Activated naive CD8-positive, alpha-beta T cell treated with anti-CD3 and anti-CD28 coated beads, Interleukin-2, amount 50 U/mL, for 24 hours (primary cell): ENCODE measurements around the gene FBXW12.

Experiments
- ATAC-seq: fragments of 150-1000 bp; cut with Tn5 transposase; one replicate; pipeline ENCODE4 v1.10.0; 2021
- DNase-seq: peaks from one replicate; pipeline ENCODE4 v3.0.0; 2021
- H3K27ac Mint-ChIP-seq: one replicate; pipeline ENCODE4 v1.8.0; 2021; ENCODE audit warnings: mild to moderate bottlenecking, mixed read lengths
- H3K27me3 Mint-ChIP-seq: one replicate; pipeline ENCODE4 v1.8.0; 2021; ENCODE audit warnings: mixed read lengths
- H3K36me3 Mint-ChIP-seq: one replicate; pipeline ENCODE4 v1.8.0; 2021; ENCODE audit warnings: low read depth, mixed read lengths
- H3K4me1 Mint-ChIP-seq: one replicate; pipeline ENCODE4 v1.8.0; 2021; ENCODE audit warnings: mixed read lengths
- H3K4me3 Mint-ChIP-seq: one replicate; pipeline ENCODE4 v1.8.0; 2021; ENCODE audit warnings: mild to moderate bottlenecking, moderate library complexity, mixed read lengths
- H3K9me3 Mint-ChIP-seq: one replicate; pipeline ENCODE4 v1.8.0; 2021; ENCODE audit warnings: mixed read lengths

Gene FBXW12

GRCh38 chr3:48418651-48419050 is 46.6 kb downstream of the FBXW12 start:
- no peaks in the 10 kb centered on the region for H3K36me3 Mint-ChIP-seq
- H3K4me1 Mint-ChIP-seq = no peaks in the 10 kb centered on the region
- H3K9me3 Mint-ChIP-seq = no peaks in the 10 kb centered on the region
- no peak for DNase-seq
- no peak overlapping the region for H3K4me3 Mint-ChIP-seq
- no peak overlapping the region for H3K27ac Mint-ChIP-seq
- no peaks in the 10 kb centered on the region for H3K27me3 Mint-ChIP-seq
- ATAC-seq = no peak

DNA sequence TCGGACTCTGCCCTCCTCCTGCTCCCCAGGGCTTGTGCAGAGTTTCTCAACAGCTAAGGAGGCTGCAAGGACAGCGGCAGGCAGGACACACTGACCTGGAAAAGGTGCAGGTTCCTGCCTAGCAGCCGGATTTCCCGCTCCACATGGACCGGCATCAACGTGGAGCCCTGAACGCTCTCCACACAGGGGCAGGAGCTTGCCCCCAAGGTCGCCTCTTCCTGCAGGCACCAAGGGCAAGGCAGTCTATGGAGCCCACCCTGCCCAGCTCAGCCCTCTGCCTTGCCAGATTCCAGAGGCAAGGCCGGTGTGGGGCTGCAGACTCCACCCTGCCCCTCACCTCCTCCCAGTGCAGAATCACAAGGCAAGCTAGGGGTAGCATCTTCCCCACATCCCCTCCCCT is 47.1 kb downstream of the FBXW12 start:
- H3K4me3 Mint-ChIP-seq = no peak overlapping the region
- H3K27me3 Mint-ChIP-seq = no peaks in the 10 kb centered on the region
- ATAC-seq (no peak), DNase-seq (no peak)
- H3K27ac Mint-ChIP-seq = no peak overlapping the region
- no peaks in the 10 kb centered on the region for H3K4me1 Mint-ChIP-seq
- H3K9me3 Mint-ChIP-seq = no peaks in the 10 kb centered on the region
- no peaks in the 10 kb centered on the region for H3K36me3 Mint-ChIP-seq

DNA sequence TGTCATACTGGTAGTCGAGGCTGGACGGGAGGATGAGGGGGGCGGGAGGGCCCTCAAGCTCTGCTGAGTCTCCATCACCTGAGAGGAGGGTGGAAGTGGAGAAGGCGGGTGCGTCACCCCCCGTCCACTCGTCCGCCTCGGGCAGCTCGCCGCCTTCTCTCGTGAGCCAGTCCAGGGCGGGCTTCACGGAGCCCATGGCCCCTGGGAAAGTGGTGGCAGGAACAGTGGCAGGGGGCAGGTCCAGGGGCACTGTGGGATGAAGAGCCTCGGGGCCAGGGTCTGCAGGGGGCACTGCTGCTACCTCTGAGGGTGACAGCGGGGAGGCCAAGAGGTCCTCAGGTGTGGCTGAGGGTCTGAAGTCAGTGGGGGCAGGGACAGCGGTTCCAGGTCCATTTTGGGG is 47.6 kb downstream of the FBXW12 start:
- Mint-ChIP-seq H3K36me3 (no peaks in the 10 kb centered on the region), H3K27me3 (no peaks in the 10 kb centered on the region), H3K4me3 (no peak overlapping the region), H3K4me1 (no peaks in the 10 kb centered on the region), H3K27ac (no peak overlapping the region), H3K9me3 (no peaks in the 10 kb centered on the region)
- no peak for DNase-seq
- no peak for ATAC-seq

GRCh38 chr3:48420561-48420960 is 48.5 kb downstream of the FBXW12 start:
- Mint-ChIP-seq H3K9me3 (no peaks in the 10 kb centered on the region), H3K4me3 (no peak overlapping the region), H3K27me3 (no peaks in the 10 kb centered on the region), H3K36me3 (no peaks in the 10 kb centered on the region), H3K4me1 (no peaks in the 10 kb centered on the region), H3K27ac (no peak overlapping the region)
- ATAC-seq (no peak), DNase-seq (no peak)

GRCh38 chr3:48422272-48422671 is 50.3 kb downstream of the FBXW12 start:
- H3K9me3 Mint-ChIP-seq = no peaks in the 10 kb centered on the region
- ATAC-seq (no peak), DNase-seq (no peak)
- no peaks in the 10 kb centered on the region for H3K36me3 Mint-ChIP-seq
- no peak overlapping the region for H3K4me3 Mint-ChIP-seq
- H3K4me1 Mint-ChIP-seq = no peaks in the 10 kb centered on the region
- H3K27me3 Mint-ChIP-seq = no peaks in the 10 kb centered on the region
- H3K27ac Mint-ChIP-seq = no peak overlapping the region

- ATAC-seq (no peak), DNase-seq (no peak)
- Mint-ChIP-seq H3K4me1 (no peaks in the 10 kb centered on the region), H3K27ac (peak overlapping the region; percentile 36), H3K36me3 (no peaks in the 10 kb centered on the region), H3K4me3 (no peak overlapping the region), H3K27me3 (no peaks in the 10 kb centered on the region), H3K9me3 (no peaks in the 10 kb centered on the region)
Measured at GRCh38 chr3:48422681-48423080, 50.7 kb downstream of the FBXW12 start.

DNA sequence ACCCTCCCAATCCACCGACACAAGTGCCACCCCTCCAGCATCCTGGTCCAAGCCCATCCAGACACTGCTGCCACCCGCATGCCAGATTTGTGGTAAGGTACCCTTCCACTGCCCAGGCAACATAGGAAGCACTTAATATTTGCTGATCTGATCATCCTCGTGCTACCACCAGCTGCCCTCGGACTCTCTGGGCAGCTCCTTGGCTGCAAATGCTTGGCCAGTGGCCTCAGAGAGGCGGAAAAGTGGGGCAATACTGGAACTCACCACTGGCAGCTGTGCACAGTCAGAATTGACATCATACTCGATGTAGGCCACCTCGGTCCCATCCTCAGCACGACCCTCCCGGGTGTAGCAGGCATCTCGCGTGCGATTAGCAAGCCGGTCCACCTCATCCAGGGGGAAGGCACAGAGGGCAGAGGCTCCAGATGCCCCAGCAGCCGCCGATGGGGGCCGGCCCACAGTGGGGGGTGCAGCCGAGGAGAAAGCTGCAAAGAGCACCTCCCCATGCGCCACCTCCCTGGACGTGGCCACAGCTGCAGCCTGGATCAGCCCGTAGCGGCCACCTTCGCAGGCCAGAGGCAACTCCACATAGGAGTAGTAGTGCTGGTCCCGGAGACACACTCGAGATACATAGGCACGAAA is 51.3 kb downstream of the FBXW12 start:
- Mint-ChIP-seq H3K36me3 (no peaks in the 10 kb centered on the region), H3K4me3 (no peak overlapping the region), H3K9me3 (no peaks in the 10 kb centered on the region), H3K27me3 (no peaks in the 10 kb centered on the region), H3K4me1 (no peaks in the 10 kb centered on the region), H3K27ac (peak overlapping the region; percentile 36)
- no peak for ATAC-seq
- no peak for DNase-seq

DNA sequence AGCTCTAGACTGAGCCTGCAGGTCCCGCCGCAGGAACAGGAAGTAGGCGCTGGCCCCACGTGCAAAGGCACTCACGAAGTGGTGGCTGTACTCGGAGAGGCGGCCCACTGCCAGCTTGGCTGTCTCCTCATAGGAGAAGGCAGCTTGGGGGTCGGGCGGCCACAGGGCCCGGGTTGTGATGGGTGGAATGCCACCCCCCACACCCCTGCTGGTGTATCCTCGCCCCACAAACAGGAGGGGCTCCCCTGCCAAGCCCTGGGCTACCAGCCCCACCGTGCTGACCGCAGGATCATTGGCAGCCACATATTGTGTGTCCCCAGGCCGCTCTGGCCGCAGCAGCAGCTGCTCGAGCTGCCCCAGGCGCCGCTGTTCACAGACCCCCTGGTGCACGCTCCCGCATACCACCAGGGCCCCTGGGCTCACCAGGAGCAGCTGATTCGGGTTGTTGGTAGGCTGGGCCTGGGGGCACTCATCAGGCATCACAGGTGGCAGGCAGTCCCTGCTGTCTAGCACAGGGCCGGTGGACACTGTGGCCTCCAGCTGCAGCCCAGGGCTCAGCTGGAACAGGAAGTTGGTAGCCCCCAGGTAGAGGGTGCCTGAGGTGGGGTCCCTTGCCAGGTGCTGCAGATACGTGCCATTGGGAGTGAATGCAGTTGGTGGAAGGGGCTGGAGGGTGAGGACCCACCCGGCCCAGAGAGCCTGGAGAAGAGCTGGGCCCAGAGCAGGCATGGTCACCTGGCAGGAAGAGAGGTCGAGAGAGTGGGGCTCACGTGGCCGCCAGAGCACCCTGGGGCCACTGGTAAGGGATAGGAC is 52.1 kb downstream of the FBXW12 start:
- H3K4me3 Mint-ChIP-seq = no peak overlapping the region
- no peak overlapping the region for H3K27ac Mint-ChIP-seq
- no peak for DNase-seq
- no peaks in the 10 kb centered on the region for H3K36me3 Mint-ChIP-seq
- H3K27me3 Mint-ChIP-seq = no peaks in the 10 kb centered on the region
- ATAC-seq = no peak
- no peaks in the 10 kb centered on the region for H3K4me1 Mint-ChIP-seq
- no peaks in the 10 kb centered on the region for H3K9me3 Mint-ChIP-seq

DNA sequence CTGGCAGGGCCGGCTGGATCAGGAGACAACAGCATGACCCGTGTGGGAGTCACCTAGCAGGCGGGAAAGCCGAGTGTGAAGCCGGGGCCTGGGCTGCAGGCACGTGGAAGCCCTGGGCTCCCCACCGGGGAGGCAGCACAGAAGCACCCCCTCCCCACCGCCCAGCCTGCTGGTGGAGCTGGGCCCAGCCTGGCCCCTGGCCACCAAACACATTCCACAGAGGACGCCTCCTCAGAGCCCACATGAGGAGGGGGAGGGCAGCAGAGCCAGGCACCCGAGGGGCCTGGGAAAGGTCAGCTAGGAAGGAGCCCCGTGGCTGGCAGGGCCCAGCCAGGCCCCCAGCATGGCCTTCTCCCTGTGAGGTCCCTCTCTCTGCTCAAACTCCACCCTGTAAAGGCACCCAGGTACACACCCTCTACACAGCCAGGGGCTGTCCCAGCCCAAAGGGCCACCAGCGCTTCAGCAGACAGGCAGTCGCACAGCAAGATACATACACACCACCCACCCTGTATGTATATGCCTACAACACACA is 53.3 kb downstream of the FBXW12 start:
- Mint-ChIP-seq H3K9me3 (no peaks in the 10 kb centered on the region), H3K4me1 (peaks cover 2% of the 10 kb centered on the region), H3K27me3 (no peaks in the 10 kb centered on the region), H3K27ac (no peak overlapping the region), H3K36me3 (no peaks in the 10 kb centered on the region), H3K4me3 (no peak overlapping the region)
- no peak for ATAC-seq
- DNase-seq = no peak

DNA sequence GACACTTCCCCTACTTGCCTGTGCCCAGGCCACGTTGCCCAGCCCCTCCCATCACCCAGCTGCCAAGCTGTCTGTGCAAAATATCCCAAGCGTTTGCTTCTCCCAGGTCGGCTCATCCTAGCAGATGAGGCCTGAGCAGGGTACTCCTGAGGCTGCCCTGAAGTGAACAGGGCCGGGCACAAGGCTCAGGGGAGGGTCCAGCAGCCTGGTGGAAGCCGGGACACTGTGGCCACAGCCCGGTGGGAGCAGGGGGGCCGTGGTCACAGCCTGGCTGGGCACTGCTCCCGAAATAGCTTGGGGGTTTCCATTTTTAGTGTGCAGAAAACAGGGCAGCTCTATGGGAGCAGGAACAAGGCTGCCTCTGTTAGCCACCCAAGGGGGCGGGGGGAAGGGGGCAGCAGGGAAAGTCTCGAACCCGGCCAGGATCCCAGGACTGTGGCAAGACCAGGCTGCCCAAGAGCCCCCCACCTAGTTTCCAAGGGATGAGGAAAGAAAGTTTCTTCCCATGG is 54.4 kb downstream of the FBXW12 start:
- Mint-ChIP-seq H3K4me1 (peaks cover 5% of the 10 kb centered on the region), H3K27ac (no peak overlapping the region), H3K4me3 (no peak overlapping the region), H3K36me3 (no peaks in the 10 kb centered on the region), H3K9me3 (no peaks in the 10 kb centered on the region), H3K27me3 (no peaks in the 10 kb centered on the region)
- DNase-seq (no peak), ATAC-seq (no peak)

DNA sequence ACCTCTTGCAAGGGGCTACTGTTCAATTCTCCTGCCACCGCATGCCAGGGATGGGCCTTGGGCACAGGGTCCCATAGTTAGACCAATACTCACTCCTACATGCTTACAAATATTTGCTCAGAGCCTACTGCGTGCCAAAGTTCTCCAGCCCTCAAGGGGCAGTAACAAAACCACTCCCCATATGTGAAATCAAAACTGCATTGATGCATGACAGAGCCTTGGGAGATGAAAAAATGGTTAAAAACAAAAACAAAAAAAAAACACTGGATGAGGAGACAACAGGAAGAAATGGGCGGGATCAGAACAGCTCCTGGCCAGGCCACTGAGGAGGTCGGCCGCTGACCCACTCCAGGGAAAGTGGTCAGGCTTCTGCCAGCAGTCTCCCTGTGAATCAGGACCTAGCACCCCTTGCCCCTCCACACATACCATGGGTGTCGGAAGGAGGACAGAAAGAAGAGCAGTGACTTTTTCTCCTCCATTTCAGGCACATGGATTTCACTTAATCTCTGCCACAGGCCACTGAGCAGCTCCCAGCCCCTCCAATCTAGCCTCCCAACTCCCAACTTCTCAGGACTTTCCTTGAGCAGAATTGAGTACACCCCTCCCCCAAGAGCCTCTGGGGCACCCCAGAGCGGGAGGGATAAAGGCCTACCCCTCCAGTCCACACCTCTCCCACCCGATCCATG is 55.1 kb downstream of the FBXW12 start:
- Mint-ChIP-seq H3K9me3 (no peaks in the 10 kb centered on the region), H3K36me3 (no peaks in the 10 kb centered on the region), H3K27me3 (no peaks in the 10 kb centered on the region), H3K4me1 (peaks cover 5% of the 10 kb centered on the region), H3K4me3 (no peak overlapping the region), H3K27ac (no peak overlapping the region)
- ATAC-seq (no peak), DNase-seq (no peak)

DNA sequence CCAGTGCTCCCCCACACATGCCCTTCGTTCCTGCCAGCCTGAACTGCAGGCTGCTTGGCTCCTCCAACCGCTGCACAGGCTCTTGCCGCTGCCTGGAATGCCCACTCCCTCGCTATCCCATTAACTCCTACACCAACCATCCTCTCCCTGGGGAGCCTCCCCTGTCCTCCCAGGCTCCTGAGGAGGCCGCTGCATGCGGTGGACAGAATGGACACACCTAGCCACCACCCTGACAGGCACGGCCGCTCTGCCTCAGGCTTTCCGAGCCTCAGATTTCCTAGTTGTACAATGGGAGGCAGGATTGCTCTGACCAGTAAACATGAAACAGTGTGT is 55.6 kb downstream of the FBXW12 start:
- no peaks in the 10 kb centered on the region for H3K36me3 Mint-ChIP-seq
- H3K27me3 Mint-ChIP-seq = no peaks in the 10 kb centered on the region
- no peak for ATAC-seq
- no peaks in the 10 kb centered on the region for H3K9me3 Mint-ChIP-seq
- H3K4me1 Mint-ChIP-seq = peaks cover 5% of the 10 kb centered on the region
- no peak overlapping the region for H3K27ac Mint-ChIP-seq
- peak overlapping the region; percentile 43 for H3K4me3 Mint-ChIP-seq
- no peak for DNase-seq

DNA sequence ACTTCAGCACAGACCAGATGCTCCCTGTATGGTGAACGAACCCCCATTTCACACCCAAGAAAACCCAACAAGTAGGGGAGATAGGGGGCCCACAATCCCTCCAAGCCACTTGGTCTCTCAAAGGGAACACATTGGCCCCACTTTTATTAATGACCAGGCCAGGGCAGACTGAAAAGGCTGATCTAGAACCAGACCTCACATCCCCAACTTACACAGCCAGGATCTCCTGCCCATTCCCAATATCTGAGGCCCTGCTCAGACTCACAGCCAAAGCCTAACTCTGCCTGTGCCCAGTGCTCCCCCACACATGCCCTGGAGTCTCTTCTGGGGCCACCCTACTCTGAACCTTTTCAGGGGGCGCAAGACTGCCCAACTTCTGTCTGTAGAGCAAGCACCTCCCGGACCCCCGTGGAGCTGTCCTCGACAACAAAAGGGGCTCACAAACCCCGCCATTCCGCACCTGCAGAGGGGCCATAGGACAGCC is 56.1 kb downstream of the FBXW12 start:
- H3K36me3 Mint-ChIP-seq = no peaks in the 10 kb centered on the region
- no peak overlapping the region for H3K27ac Mint-ChIP-seq
- H3K9me3 Mint-ChIP-seq = no peaks in the 10 kb centered on the region
- DNase-seq = no peak
- H3K4me3 Mint-ChIP-seq = peak overlapping the region; percentile 43
- peaks cover 5% of the 10 kb centered on the region for H3K4me1 Mint-ChIP-seq
- no peak for ATAC-seq
- no peaks in the 10 kb centered on the region for H3K27me3 Mint-ChIP-seq

DNA sequence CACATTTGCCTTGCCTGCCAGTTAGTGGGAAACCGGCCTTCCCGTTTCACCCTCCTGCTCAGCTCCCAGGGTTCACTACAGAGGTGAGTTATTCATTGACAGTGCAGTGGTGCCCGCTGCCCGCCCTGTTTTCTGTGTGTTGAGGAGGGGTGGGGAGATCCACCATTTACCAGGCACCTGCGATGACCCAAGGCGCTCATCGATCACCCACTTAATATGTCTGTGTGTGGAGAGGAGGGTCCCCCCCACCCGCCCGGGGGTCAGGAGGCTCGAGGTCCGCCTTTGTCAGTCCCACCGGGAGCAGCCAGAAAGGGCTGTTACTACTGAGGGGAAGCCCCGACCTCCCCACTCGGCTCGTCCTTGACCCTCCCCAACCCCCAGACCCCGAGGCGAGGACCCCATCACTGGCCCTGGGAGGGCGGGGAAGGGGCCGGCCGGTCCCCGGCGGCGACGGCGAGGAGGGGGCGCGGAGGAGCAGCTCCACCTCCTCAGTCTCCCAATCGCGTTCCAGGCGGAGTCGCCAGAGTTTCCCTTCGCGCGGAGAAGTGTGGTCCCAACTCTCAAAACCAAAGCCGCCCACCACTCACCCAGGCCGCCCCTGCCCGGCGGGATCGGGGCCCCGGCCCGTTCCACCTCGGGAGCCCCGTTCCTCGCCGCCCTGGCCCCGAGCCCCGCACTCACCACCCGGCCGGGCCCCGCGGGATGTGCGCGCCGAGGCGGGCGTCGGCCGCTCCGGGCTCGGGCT is 56.7 kb downstream of the FBXW12 start:
- no peak overlapping the region for H3K27ac Mint-ChIP-seq
- no peak for DNase-seq
- no peaks in the 10 kb centered on the region for H3K36me3 Mint-ChIP-seq
- H3K4me3 Mint-ChIP-seq = peak overlapping the region; percentile 43
- ATAC-seq = peak; percentile 29
- no peaks in the 10 kb centered on the region for H3K9me3 Mint-ChIP-seq
- H3K27me3 Mint-ChIP-seq = no peaks in the 10 kb centered on the region
- peaks cover 5% of the 10 kb centered on the region for H3K4me1 Mint-ChIP-seq
